Fibroblast of pulmonary artery (primary cell): Measurements from ENCODE around the gene ST6GALNAC3.

ENCODE experiments used
- DNase-seq: peaks from one replicate; pipeline ENCODE4 v3.0.0-alpha.2; 2010; ENCODE audit warnings: low read depth
- H3K4me3 ChIP-seq: replicated peaks from 2 replicates; pipeline ENCODE4 v1.5.1; 2011; ENCODE audit warnings: low read depth, mild to moderate bottlenecking, control low read depth, low read length, moderate library complexity
- CTCF ChIP-seq: IDR thresholded peaks from 2 replicates; pipeline ENCODE4 v1.5.1; 2011; ENCODE audit warnings: mild to moderate bottlenecking, control low read depth, low read length, inconsistent platforms; ENCODE audit errors: missing control alignments

The ST6GALNAC3 gene

GRCh38 chr1:76128096-76128495 lies 53.5 kb downstream of the ST6GALNAC3 start:
- no peak for TF ChIP-seq CTCF
- DNase-seq: no peak
- H3K4me3 ChIP-seq: no peak overlapping the region

- H3K4me3 ChIP-seq: no peak overlapping the region
- TF ChIP-seq CTCF: no peak
- no peak for DNase-seq
Measured at GRCh38 chr1:76129731-76130130, 55.2 kb downstream of the ST6GALNAC3 start.

GRCh38 chr1:76130992-76131391 lies 56.4 kb downstream of the ST6GALNAC3 start:
- no peak for TF ChIP-seq CTCF
- DNase-seq: no peak
- no peak overlapping the region for H3K4me3 ChIP-seq

GRCh38 chr1:76133977-76134376 lies 59.4 kb downstream of the ST6GALNAC3 start:
- no peak for TF ChIP-seq CTCF
- DNase-seq: no peak
- no peak overlapping the region for H3K4me3 ChIP-seq

- TF ChIP-seq CTCF: no peak
- H3K4me3 ChIP-seq: no peak overlapping the region
- DNase-seq: no peak
Measured at GRCh38 chr1:76135835-76136234, 61.3 kb downstream of the ST6GALNAC3 start.

GRCh38 chr1:76136894-76137293 lies 62.3 kb downstream of the ST6GALNAC3 start:
- no peak for DNase-seq
- no peak overlapping the region for H3K4me3 ChIP-seq
- no peak for TF ChIP-seq CTCF

- DNase-seq: peak; percentile 8
- no peak overlapping the region for H3K4me3 ChIP-seq
- no peak for TF ChIP-seq CTCF
Measured at GRCh38 chr1:76137746-76138145, 63.2 kb downstream of the ST6GALNAC3 start.
